GM12878 (cell line): ENCODE results near the gene GBA3. TPM values are rescaled to one million over a fixed set of nuclear protein-coding genes. Genes with fewer than 3 reads are reported as not detected.

Source experiments
- ATAC-seq: fragments of 200-7000 bp; cut with Tn5 transposase; 3 replicates; pipeline ENCODE4 v1.9.1; 2020; ENCODE audit warnings: mild to moderate bottlenecking, moderate library complexity
- BruUV-seq: library from RNA; stranded (reverse); fragments of 400-500 nt; replicated peaks from 2 replicates; lab custom pipeline; 2021; lab: Mats Ljungman, UMichigan
- CTCF ChIA-PET: fragments of 300-600 bp; sonication (Branson Sonifier 250); formaldehyde crosslinking; extraction: SDS; loops from one replicate; lab custom pipeline; 2021; ENCODE audit warnings: inconsistent platforms; lab: Yijun Ruan, JAX
- POLR2A ChIA-PET: fragments of 350-600 bp; formaldehyde crosslinking; extraction: SDS; loops from one replicate; lab custom pipeline; 2021; ENCODE audit warnings: inconsistent platforms; lab: Charles Lee
- RAD21 ChIA-PET: fragments of 300-600 bp; sonication (Branson Sonifier 250); formaldehyde crosslinking; loops from one replicate; lab custom pipeline; 2023; ENCODE audit warnings: antibody characterized with exemption; ENCODE audit not compliant: unreplicated experiment; lab: Charles Lee
- SMC1A ChIA-PET: fragments of 300-600 bp; sonication (Branson Sonifier 250); formaldehyde crosslinking; loops from one replicate; lab custom pipeline; 2023; ENCODE audit not compliant: unreplicated experiment, uncharacterized antibody; lab: Charles Lee
- DNase-seq: peaks from one replicate; pipeline ENCODE4 v3.0.0-alpha.2; 2011; ENCODE audit warnings: low read depth, low spot score
- FAIRE-seq: peaks from 3 replicates; lab custom pipeline; 2011; peaks lifted over from hg19 to GRCh38; lab: Jason Lieb, UNC
- H2AFZ ChIP-seq: 2 replicates; pipeline ENCODE4 v1.6.0; 2011; ENCODE audit warnings: low read depth, low read length, control low read depth; ENCODE audit not compliant: control insufficient read depth
- H3K27ac ChIP-seq: 2 replicates; pipeline ENCODE4 v1.5.1; 2011; ENCODE audit warnings: control low read depth; ENCODE audit not compliant: control insufficient read depth, insufficient read depth
- H3K27me3 ChIP-seq, 2 experiments: replicated peaks in 1 of 2; 2 replicates each; pipeline versions ENCODE4 v1.6.0 to v1.6.1; 2011; ENCODE audit warnings: low read length in 1 of 2; ENCODE audit not compliant: control insufficient read depth in 2 of 2, insufficient read depth in 2 of 2
- H3K36me3 ChIP-seq, 2 experiments: 2 replicates each; pipeline ENCODE4 v1.5.1; 2011; ENCODE audit warnings: low read length in 1 of 2; ENCODE audit not compliant: control insufficient read depth in 2 of 2, insufficient read depth in 2 of 2
- H3K4me1 ChIP-seq: 2 replicates; pipeline ENCODE4 v1.6.1; 2011; ENCODE audit warnings: mild to moderate bottlenecking, low read length, moderate library complexity, mixed read lengths; ENCODE audit not compliant: control insufficient read depth, insufficient read depth
- H3K4me2 ChIP-seq: 2 replicates; pipeline ENCODE4 v1.6.0; 2011; ENCODE audit warnings: control low read depth; ENCODE audit not compliant: control insufficient read depth, insufficient read depth
- H3K4me3 ChIP-seq: fragments of 200-600 bp; sonication (generic); 2 replicates; pipeline ENCODE4 v1.5.1; 2016
- H3K79me2 ChIP-seq: 2 replicates; pipeline ENCODE4 v1.6.0; 2011; ENCODE audit warnings: low read length; ENCODE audit not compliant: control insufficient read depth, insufficient read depth
- H3K9ac ChIP-seq: 2 replicates; pipeline ENCODE4 v1.8.0; 2011; ENCODE audit warnings: low read length, control low read depth, mixed read lengths; ENCODE audit not compliant: control insufficient read depth, insufficient read depth
- H3K9me3 ChIP-seq: replicated peaks from 3 replicates; pipeline ENCODE4 v1.5.1; 2011; ENCODE audit warnings: mild to moderate bottlenecking, low read length; ENCODE audit not compliant: control insufficient read depth, insufficient read depth
- H4K20me1 ChIP-seq: 2 replicates; pipeline ENCODE4 v1.6.0; 2011; ENCODE audit not compliant: control insufficient read depth, insufficient read depth
- BCL3 ChIP-seq: IDR thresholded peaks from 2 replicates; pipeline ENCODE4 v1.6.1; 2011; ENCODE audit warnings: borderline replicate concordance, low read depth, mild to moderate bottlenecking, moderate library complexity, low read length; ENCODE audit not compliant: insufficient read depth, poor library complexity, severe bottlenecking
- ETV6 ChIP-seq, 2 experiments: fragments of 450-650 bp in 1 of 2; IDR thresholded peaks in 1 of 2; conservative IDR thresholded peaks in 1 of 2; 2 replicates each; pipeline ENCODE4 v1.6.1; 2014; ENCODE audit warnings: antibody characterized with exemption in 1 of 2, borderline replicate concordance in 1 of 2, low read depth in 1 of 2, mild to moderate bottlenecking in 1 of 2, moderate library complexity in 1 of 2
- JUND ChIP-seq: IDR thresholded peaks from 2 replicates; pipeline ENCODE4 v1.6.1; 2012; ENCODE audit warnings: low read depth, mild to moderate bottlenecking, low read length, improper control_type of control experiment, moderate library complexity
- MXI1 ChIP-seq: fragments of 150-350 bp; IDR thresholded peaks from 2 replicates; pipeline ENCODE4 v1.6.1; 2011; ENCODE audit warnings: low read depth, mild to moderate bottlenecking, inconsistent platforms, low read length, improper control_type of control experiment
- MYC ChIP-seq: IDR thresholded peaks from 2 replicates; pipeline ENCODE4 v1.6.1; 2011; ENCODE audit warnings: mild to moderate bottlenecking, low read length, moderate library complexity, inconsistent platforms; ENCODE audit not compliant: insufficient read depth, insufficient replicate concordance, insufficient read length, severe bottlenecking
- NBN ChIP-seq: fragments of 450-650 bp; IDR thresholded peaks from 2 replicates; pipeline ENCODE4 v1.6.1; 2016
- NFYA ChIP-seq: IDR thresholded peaks from 2 replicates; pipeline ENCODE4 v1.6.1; 2011; ENCODE audit warnings: low read depth, mild to moderate bottlenecking, low read length, improper control_type of control experiment, borderline replicate concordance
- POLR2AphosphoS5 ChIP-seq: IDR thresholded peaks from 2 replicates; pipeline ENCODE4 v1.6.1; 2011; ENCODE audit warnings: mild to moderate bottlenecking, low read length, inconsistent platforms
- RAD51 ChIP-seq: fragments of 450-650 bp; IDR thresholded peaks from 2 replicates; pipeline ENCODE4 v1.6.1; 2016; ENCODE audit warnings: moderate library complexity, mild to moderate bottlenecking, inconsistent platforms
- RB1 ChIP-seq: fragments of 450-650 bp; formaldehyde crosslinking; IDR thresholded peaks from 2 replicates; pipeline ENCODE4 v1.6.1; 2017; ENCODE audit warnings: mild to moderate bottlenecking, borderline replicate concordance
- SIX5 ChIP-seq: IDR thresholded peaks from 2 replicates; pipeline ENCODE4 v1.6.1; 2011; ENCODE audit warnings: mild to moderate bottlenecking, low read depth, low read length, moderate library complexity; ENCODE audit not compliant: severe bottlenecking
- SUPT20H ChIP-seq: IDR thresholded peaks from 2 replicates; pipeline ENCODE4 v1.6.1; 2011; ENCODE audit warnings: low read depth, mild to moderate bottlenecking, low read length, moderate library complexity, borderline replicate concordance; ENCODE audit not compliant: control insufficient read depth
- TBL1XR1 ChIP-seq: IDR thresholded peaks from 2 replicates; pipeline ENCODE4 v1.6.1; 2012; ENCODE audit warnings: low read depth, low read length, improper control_type of control experiment
- YBX1 ChIP-seq: fragments of 450-650 bp; IDR thresholded peaks from 2 replicates; pipeline ENCODE4 v1.6.1; 2016; ENCODE audit warnings: antibody characterized with exemption
- ZNF274 ChIP-seq: IDR thresholded peaks from one replicate; pipeline ENCODE4 v1.8.0; 2011; ENCODE audit not compliant: insufficient read length, insufficient read depth
- ZNF592 ChIP-seq: fragments of 450-650 bp; IDR thresholded peaks from 2 replicates; pipeline ENCODE4 v1.6.1; 2017; ENCODE audit warnings: mild to moderate bottlenecking, moderate library complexity
- WGBS: methylation state at CpG from one replicate; pipeline ENCODE4 v1.1.6; 2016; ENCODE audit warnings: low lambda C conversion rate; ENCODE audit not compliant: insufficient replicate concordance, insufficient coverage; ENCODE audit errors: missing lambda C conversion rate; 5-methylcytosine and 5-hydroxymethylcytosine counted together
- in situ Hi-C: fragments of 300-500 bp; cut with MboI; formaldehyde crosslinking; loops from 9 replicates; pipeline ENCODE4 v1.14.3; 2018; ENCODE audit warnings: mixed read lengths
- intact Hi-C: fragments of 100-400 bp; cut with micrococcal nuclease; formaldehyde crosslinking; loops from one replicate; pipeline ENCODE4 v1.14.2; 2022; ENCODE audit not compliant: unreplicated experiment
- polyA plus RNA-seq, 11 experiments: library from polyadenylated mRNA; depleted of rRNA in 4 of 11; unstranded in 6 of 11; stranded (reverse) in 5 of 11; fragments of >200 nt; fragmentation: Nextera tagmentation in 4 of 11; fragmentation: Illumina TruSeq in 1 of 11; extraction: Ambion mirVana in 4 of 11; extraction: Trizol in 1 of 11; gene quantifications; 1 replicate in 1 of 11; 2 replicates in 10 of 11; pipeline versions ENCODE4 v1.2.1 to v1.2.3, GENCODE V29; 2011 to 2016; ENCODE audit warnings: inconsistent platforms in 2 of 11, missing spikeins in 2 of 11, low read depth in 1 of 11
- total RNA-seq, 4 experiments: library from RNA; depleted of rRNA in 3 of 4; stranded (reverse); fragments of >200 nt in 3 of 4; fragmentation: Illumina TruSeq in 1 of 4; extraction: Trizol in 1 of 4; gene quantifications; 2 replicates each; pipeline versions ENCODE4 v1.2.1 to v1.2.3, GENCODE V29; 2013 to 2021

The GBA3 gene
- total and polyA plus RNA-seq, 10 of the 15 experiments (the other 5 are each of a cell fraction or from before 2014, with no cell fraction given) = 0.10 to 7.2 (median 0.27) TPM

DNA sequence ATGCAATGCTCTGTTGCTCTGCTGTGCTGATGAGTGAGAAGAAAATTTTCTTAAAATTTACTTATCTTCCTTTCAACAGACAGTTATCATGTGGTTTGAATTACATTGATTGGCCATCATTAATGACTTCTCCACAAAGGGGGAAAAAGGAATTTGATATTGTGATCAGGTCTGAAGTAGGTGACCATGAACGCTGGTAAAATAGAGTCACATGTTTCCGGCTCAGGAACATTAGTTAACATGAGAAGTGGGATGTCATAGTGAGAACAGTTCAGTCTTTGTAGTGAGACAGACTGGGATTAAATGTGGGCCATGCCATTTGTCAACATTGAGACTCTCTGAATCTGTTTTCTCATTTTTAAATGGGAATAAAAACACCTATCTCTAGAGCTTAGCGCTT, 50.6 kb downstream of the GBA3 start (continued):
- TF ChIP-seq ZNF592 (0 out of 2 replicates have a peak, but pooled peaks have one; percentile 6), NBN (no peak), RB1 (peak; percentile 30; the same call in 1 of the 2 replicates), MXI1 (peak; percentile 33; the same call in 1 of the 2 replicates)

- Histone ChIP-seq H3K79me2 (no peaks in the 10 kb centered on the region), H3K36me3 (no peaks in the 10 kb centered on the region), H3K4me2 (no peak overlapping the region), H3K9ac (no peak overlapping the region), H3K4me1 (no peaks in the 10 kb centered on the region), H3K9me3 (no peaks in the 10 kb centered on the region), H2AFZ (no peak overlapping the region), H3K4me3 (no peak overlapping the region), H3K27me3 (no peaks in the 10 kb centered on the region), H4K20me1 (no peaks in the 10 kb centered on the region), H3K27ac (no peak overlapping the region)
- peak; percentile 71 for ATAC-seq
- WGBS = 36% methylated on average over 8 of the region's 8 CpGs
- ChIA-PET SMC1A (interaction anchor here (0.9 to 5.4 kb wide), 13 partner anchors 8 to 153 kb away, joined by 3 to 77 read pairs (median 6); partner anchors contain the start of gene GBA3), POLR2A (interaction anchor here (0.8 to 3.5 kb wide), 6 partner anchors 9 to 148 kb away, joined by 3 to 26 read pairs (median 4); no protein-coding TSS in a partner anchor), RAD21 (interaction anchor here (0.7 to 3.1 kb wide), 7 partner anchors 8 to 243 kb away, joined by 3 to 13 read pairs (median 6); no protein-coding TSS in a partner anchor), CTCF (interaction anchor here (1.0 to 3.0 kb wide), 4 partner anchors 12 to 153 kb away, joined by 3 to 25 read pairs (median 4); no protein-coding TSS in a partner anchor)
- DNase-seq = no peak
- intact Hi-C loops = no loop called here
- no peak for FAIRE-seq
- no TSS peak for BruUV-seq
- in situ Hi-C loops = no loop called here
- TF ChIP-seq BCL3 = no peak
- TF ChIP-seq SIX5 = no peak
- TF ChIP-seq NFYA = no peak
- no peak for TF ChIP-seq MYC
- TF ChIP-seq RAD51 = no peak
- TF ChIP-seq POLR2AphosphoS5 = no peak
- TF ChIP-seq JUND = no peak
- no peak for TF ChIP-seq ZNF274
- no peak for TF ChIP-seq YBX1
- TF ChIP-seq SUPT20H = no peak
- TF ChIP-seq TBL1XR1 = no peak
- TF ChIP-seq ETV6 (conservative IDR thresholded peaks at IDR 0.05 in 1 of 2, IDR thresholded peaks at IDR 0.05 in 1 of 2; ENCODE audit: borderline replicate concordance in 1 of 2, low read depth in 1 of 2) = no peak
Observed at GRCh38 chr4:22744478-22745062, 51.8 kb downstream of the GBA3 start.
